Ovary (tissue), 3 donors: ENCODE measurements around the gene OR2B3.

Source experiments
- EP300 ChIP-seq: sonication (generic); formaldehyde crosslinking; IDR thresholded peaks from one replicate; pipeline ENCODE4 v1.6.1; 2017; ENCODE audit warnings: antibody characterized with exemption
- POLR2A ChIP-seq: fragments of 450-650 bp; IDR thresholded peaks from one replicate; pipeline ENCODE4 v1.6.1; 2017; ENCODE audit warnings: antibody characterized with exemption, mild to moderate bottlenecking, moderate library complexity
- TF ChIP-seq, protein P1 (sequence below), 3 donors: fragments of 450-650 bp in 2 of 3; fragments of 200-600 bp in 1 of 3; IDR thresholded peaks; one replicate each; pipeline versions ENCODE4 v1.5.1 to v1.8.0; 2016 to 2022; ENCODE audit warnings: antibody characterized with exemption in 3 of 3, mild to moderate bottlenecking in 1 of 3
- donor health status: DM: no; HTN: no; CAD: no.

DNA sequence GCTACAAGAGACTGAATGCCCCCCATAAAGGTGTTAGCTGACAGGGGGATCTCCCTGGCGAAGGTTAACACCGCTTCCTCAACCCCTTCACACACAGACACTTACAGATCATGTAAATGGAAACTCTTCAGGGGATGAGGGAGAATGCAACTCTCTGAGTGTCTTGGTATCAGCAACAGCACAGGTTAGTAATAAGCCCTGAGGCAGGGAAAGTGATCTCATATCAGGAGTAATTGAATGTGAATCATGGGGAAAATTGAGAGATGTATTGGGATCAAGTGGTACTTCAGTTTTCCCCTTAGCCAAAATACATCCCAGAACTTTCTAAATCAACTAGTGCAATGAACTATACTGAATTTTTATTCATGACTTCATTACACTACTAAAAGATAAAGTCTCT lies 44.6 kb upstream of the OR2B3 start:
- TF ChIP-seq POLR2A (no peak), EP300 (no peak)
- TF ChIP-seq, protein P1, sequence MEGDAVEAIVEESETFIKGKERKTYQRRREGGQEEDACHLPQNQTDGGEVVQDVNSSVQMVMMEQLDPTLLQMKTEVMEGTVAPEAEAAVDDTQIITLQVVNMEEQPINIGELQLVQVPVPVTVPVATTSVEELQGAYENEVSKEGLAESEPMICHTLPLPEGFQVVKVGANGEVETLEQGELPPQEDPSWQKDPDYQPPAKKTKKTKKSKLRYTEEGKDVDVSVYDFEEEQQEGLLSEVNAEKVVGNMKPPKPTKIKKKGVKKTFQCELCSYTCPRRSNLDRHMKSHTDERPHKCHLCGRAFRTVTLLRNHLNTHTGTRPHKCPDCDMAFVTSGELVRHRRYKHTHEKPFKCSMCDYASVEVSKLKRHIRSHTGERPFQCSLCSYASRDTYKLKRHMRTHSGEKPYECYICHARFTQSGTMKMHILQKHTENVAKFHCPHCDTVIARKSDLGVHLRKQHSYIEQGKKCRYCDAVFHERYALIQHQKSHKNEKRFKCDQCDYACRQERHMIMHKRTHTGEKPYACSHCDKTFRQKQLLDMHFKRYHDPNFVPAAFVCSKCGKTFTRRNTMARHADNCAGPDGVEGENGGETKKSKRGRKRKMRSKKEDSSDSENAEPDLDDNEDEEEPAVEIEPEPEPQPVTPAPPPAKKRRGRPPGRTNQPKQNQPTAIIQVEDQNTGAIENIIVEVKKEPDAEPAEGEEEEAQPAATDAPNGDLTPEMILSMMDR (IDR thresholded peaks at IDR 0.05), result no peak
